ENCODE measurements around the gene RPS16.

DNA sequence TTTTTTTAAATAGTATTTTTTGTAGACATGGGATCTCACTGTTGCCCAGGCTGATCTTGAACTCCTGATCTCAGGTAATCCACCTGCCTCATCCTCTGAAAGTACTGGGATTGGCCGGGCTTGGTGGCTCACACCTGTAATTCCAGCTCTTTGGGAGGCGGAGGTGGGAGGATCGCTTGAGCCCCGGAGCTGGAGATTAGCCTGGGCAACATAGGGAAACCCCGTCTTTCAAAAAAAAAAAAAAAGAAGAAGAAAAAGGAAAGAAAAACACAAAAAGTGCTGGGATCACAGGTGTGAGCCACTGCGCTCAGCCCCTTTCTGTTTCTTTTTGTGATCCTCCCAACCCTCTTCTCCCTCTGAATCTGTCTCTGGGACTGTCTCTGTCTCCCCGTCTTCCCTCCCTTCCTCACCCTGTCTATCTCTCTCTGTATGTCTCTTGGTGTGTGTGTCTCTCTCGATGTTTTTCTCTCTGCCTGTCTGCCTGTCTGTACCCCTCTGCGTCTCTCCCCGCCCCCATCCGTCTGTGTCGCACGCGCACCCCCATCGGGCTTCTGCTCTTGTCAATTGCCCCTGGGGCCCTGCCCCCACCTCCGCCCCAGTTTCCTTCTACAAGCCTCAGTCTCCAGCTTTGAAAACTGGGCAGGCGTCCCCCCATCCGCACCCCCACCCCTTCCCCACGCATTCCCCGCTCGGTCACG lies 29.6 kb downstream of the RPS16 start:
- TF ChIP-seq, protein P1, sequence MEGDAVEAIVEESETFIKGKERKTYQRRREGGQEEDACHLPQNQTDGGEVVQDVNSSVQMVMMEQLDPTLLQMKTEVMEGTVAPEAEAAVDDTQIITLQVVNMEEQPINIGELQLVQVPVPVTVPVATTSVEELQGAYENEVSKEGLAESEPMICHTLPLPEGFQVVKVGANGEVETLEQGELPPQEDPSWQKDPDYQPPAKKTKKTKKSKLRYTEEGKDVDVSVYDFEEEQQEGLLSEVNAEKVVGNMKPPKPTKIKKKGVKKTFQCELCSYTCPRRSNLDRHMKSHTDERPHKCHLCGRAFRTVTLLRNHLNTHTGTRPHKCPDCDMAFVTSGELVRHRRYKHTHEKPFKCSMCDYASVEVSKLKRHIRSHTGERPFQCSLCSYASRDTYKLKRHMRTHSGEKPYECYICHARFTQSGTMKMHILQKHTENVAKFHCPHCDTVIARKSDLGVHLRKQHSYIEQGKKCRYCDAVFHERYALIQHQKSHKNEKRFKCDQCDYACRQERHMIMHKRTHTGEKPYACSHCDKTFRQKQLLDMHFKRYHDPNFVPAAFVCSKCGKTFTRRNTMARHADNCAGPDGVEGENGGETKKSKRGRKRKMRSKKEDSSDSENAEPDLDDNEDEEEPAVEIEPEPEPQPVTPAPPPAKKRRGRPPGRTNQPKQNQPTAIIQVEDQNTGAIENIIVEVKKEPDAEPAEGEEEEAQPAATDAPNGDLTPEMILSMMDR (IDR thresholded peaks at IDR 0.05) = no peak
- no peak for TF ChIP-seq EZH2 (IDR thresholded peaks at IDR 0.05; ENCODE audit: borderline replicate concordance, insufficient read depth, low read depth, low read length, poor library complexity, severe bottlenecking)
